Stimulated activated CD8-positive, alpha-beta memory T cell treated with anti-CD3 and anti-CD28 coated beads, Interleukin-4, amount 100 ng/mL, for 48 hours (primary cell): ENCODE results near the gene SLC35F1.

Source experiments
- DNase-seq: peaks from one replicate; pipeline ENCODE4 v3.0.0-alpha.2; 2020

SLC35F1 gene

GRCh38 chr6:118285791-118286190 lies 378.7 kb downstream of the SLC35F1 start:
- no peak for DNase-seq

- DNase-seq = no peak
Measured at GRCh38 chr6:118288355-118289124, 381.5 kb downstream of the SLC35F1 start.

- DNase-seq = no peak
Measured at GRCh38 chr6:118292558-118292957, 385.5 kb downstream of the SLC35F1 start.

- DNase-seq = no peak
Measured at GRCh38 chr6:118294906-118295305, 387.8 kb downstream of the SLC35F1 start.

GRCh38 chr6:118295336-118295735 lies 388.3 kb downstream of the SLC35F1 start:
- DNase-seq = no peak

- no peak for DNase-seq
Measured at GRCh38 chr6:118296129-118296901, 389.3 kb downstream of the SLC35F1 start.

GRCh38 chr6:118297821-118298220 lies 390.8 kb downstream of the SLC35F1 start:
- no peak for DNase-seq

GRCh38 chr6:118298476-118299427 lies 391.7 kb downstream of the SLC35F1 start:
- DNase-seq = no peak

GRCh38 chr6:118299457-118299856 lies 392.4 kb downstream of the SLC35F1 start:
- no peak for DNase-seq

GRCh38 chr6:118304321-118304720 lies 397.3 kb downstream of the SLC35F1 start:
- no peak for DNase-seq

- DNase-seq = no peak
Measured at GRCh38 chr6:118305081-118305480, 398.0 kb downstream of the SLC35F1 start.

GRCh38 chr6:118306392-118307238 lies 399.6 kb downstream of the SLC35F1 start:
- DNase-seq = no peak

- no peak for DNase-seq
Measured at GRCh38 chr6:118307581-118307980, 400.5 kb downstream of the SLC35F1 start.

GRCh38 chr6:118309337-118310093 lies 402.5 kb downstream of the SLC35F1 start:
- no peak for DNase-seq

GRCh38 chr6:118313208-118313607 lies 406.1 kb downstream of the SLC35F1 start:
- DNase-seq = no peak

- DNase-seq = no peak
Measured at GRCh38 chr6:118313762-118314161, 406.7 kb downstream of the SLC35F1 start.

GRCh38 chr6:118316796-118317384 lies 409.8 kb downstream of the SLC35F1 start:
- DNase-seq = no peak

- DNase-seq = no peak
Measured at GRCh38 chr6:118317581-118318563, 410.8 kb downstream of the SLC35F1 start.

GRCh38 chr6:118318648-118319047 lies 411.6 kb downstream of the SLC35F1 start:
- no peak for DNase-seq

- DNase-seq = no peak
Measured at GRCh38 chr6:118319416-118319815, 412.4 kb downstream of the SLC35F1 start.
